Stimulated activated CD4-positive, alpha-beta T cell treated with anti-CD3 and anti-CD28 coated beads, Interleukin-15, amount 100 ng/mL, for 48 hours (primary cell): ENCODE measurements around the gene KDM1A.

ENCODE experiments used
- DNase-seq, 2 donors: peaks; one replicate each; pipeline ENCODE4 v3.0.0-alpha.2; 2020; ENCODE audit warnings: low read depth in 2 of 2

Gene KDM1A

GRCh38 chr1:23069675-23070074, 50.4 kb downstream of the KDM1A start:
- no peak for DNase-seq

GRCh38 chr1:23074012-23074411, 54.7 kb downstream of the KDM1A start:
- no peak for DNase-seq

GRCh38 chr1:23079025-23079424, 59.8 kb downstream of the KDM1A start:
- no peak for DNase-seq

- DNase-seq, result no peak
Observed at GRCh38 chr1:23080885-23081284, 61.6 kb downstream of the KDM1A start.

- no peak for DNase-seq
Observed at GRCh38 chr1:23081376-23081775, 62.1 kb downstream of the KDM1A start.

GRCh38 chr1:23083714-23084480, 64.6 kb downstream of the KDM1A start:
- no peak for DNase-seq

GRCh38 chr1:23084880-23085279, 65.6 kb downstream of the KDM1A start:
- no peak for DNase-seq

- DNase-seq, result no peak
Observed at GRCh38 chr1:23085696-23086095, 66.4 kb downstream of the KDM1A start.

- DNase-seq, result no peak
Observed at GRCh38 chr1:23088027-23088426, 68.8 kb downstream of the KDM1A start.

GRCh38 chr1:23090056-23090455, 70.8 kb downstream of the KDM1A start:
- DNase-seq, result no peak

GRCh38 chr1:23091545-23091944, 72.3 kb downstream of the KDM1A start:
- no peak for DNase-seq

- no peak for DNase-seq
Observed at GRCh38 chr1:23092447-23092846, 73.2 kb downstream of the KDM1A start.

GRCh38 chr1:23097316-23097715, 78.0 kb downstream of the KDM1A start:
- DNase-seq, result no peak

GRCh38 chr1:23098463-23099170, 79.3 kb downstream of the KDM1A start:
- DNase-seq, result peak in 1 of 2 donors; percentile 45

- DNase-seq, result no peak
Observed at GRCh38 chr1:23099171-23099536, 79.9 kb downstream of the KDM1A start.

GRCh38 chr1:23100074-23100748, 80.9 kb downstream of the KDM1A start:
- peak in 1 of 2 donors; percentile 31 for DNase-seq

- no peak for DNase-seq
Observed at GRCh38 chr1:23101101-23101827, 82.0 kb downstream of the KDM1A start.

GRCh38 chr1:23101887-23102286, 82.6 kb downstream of the KDM1A start:
- DNase-seq, result no peak

GRCh38 chr1:23102289-23102688, 83.0 kb downstream of the KDM1A start:
- DNase-seq, result no peak

GRCh38 chr1:23103001-23103889, 84.0 kb downstream of the KDM1A start:
- DNase-seq, result peak in 1 of 2 donors; percentile 36

GRCh38 chr1:23108918-23109533, 89.8 kb downstream of the KDM1A start:
- peak in 1 of 2 donors; percentile 12 for DNase-seq
